ENCODE results near the gene NPR2. TPM values are rescaled to one million over a fixed set of nuclear protein-coding genes. Genes with fewer than 3 reads are reported as not detected.

Gene NPR2
- total RNA-seq, 2 experiments from 2014 or later: 8.9 to 9.6 TPM

- Mint-ChIP-seq H3K27me3 (no peaks in the 10 kb centered on the region), H3K27ac (no peak overlapping the region), H3K36me3 (no peaks in the 10 kb centered on the region), H3K4me1 (ENCODE audit: low read depth) (peaks cover 33% of the 10 kb centered on the region), H3K9me3 (no peaks in the 10 kb centered on the region), H3K4me3 (no peak overlapping the region)
- intact Hi-C loops (cut with micrococcal nuclease): loop anchor here (2.0 kb wide), 1 partner anchor 33 kb away; the partner anchor contains the start of gene HINT2
- DNase-seq: peak; percentile 69
- ChIA-PET POLR2A (no interaction called here), CTCF (interaction anchor here (0.7 to 1.2 kb wide), 3 partner anchors 58 to 152 kb away, joined by 3 to 4 read pairs (median 3); no protein-coding TSS in a partner anchor)
Measured at GRCh38 chr9:35847792-35848572, 56.6 kb downstream of the NPR2 start.

DNA sequence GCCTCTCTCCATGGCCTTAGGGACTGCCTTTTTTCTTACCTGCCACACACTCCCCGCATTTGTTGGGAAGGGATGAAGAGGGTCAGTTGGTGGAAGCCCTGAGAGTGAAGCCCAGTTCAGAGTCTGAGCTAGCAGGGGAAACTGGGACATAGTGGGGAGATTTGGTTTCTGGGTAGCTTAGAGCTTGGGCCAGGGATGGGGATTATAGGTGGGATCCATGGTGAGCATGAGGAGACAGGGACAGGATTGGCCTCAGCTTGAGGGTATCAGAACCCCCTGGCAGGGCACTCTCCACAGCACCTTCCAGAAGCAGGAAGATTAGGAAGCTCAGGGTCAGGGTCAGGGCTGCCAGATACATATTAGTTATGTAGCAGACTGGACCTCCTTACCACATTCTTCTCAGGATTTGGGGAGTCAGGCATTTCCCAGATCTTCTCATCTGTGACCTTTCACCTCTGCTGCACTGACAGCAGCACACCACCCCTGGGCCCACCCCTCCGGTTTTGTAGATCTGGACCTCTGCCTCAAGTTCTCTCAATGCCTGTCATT is 61.0 kb downstream of the NPR2 start:
- intact Hi-C loops (cut with micrococcal nuclease): no loop called here
- DNase-seq: no peak
- ChIA-PET CTCF (interaction anchor here (1.6 kb wide), 1 partner anchor 62 kb away, joined by 5 read pairs; no protein-coding TSS in a partner anchor), POLR2A (no interaction called here)
- peaks cover 11% of the 10 kb centered on the region for H3K4me1 Mint-ChIP-seq (ENCODE audit: low read depth)
- H3K36me3 Mint-ChIP-seq: no peaks in the 10 kb centered on the region
- H3K4me3 Mint-ChIP-seq: no peak overlapping the region
- H3K9me3 Mint-ChIP-seq: no peaks in the 10 kb centered on the region
- no peak overlapping the region for H3K27ac Mint-ChIP-seq
- H3K27me3 Mint-ChIP-seq: no peaks in the 10 kb centered on the region

GRCh38 chr9:35852876-35853865 is 61.8 kb downstream of the NPR2 start:
- no peaks in the 10 kb centered on the region for H3K36me3 Mint-ChIP-seq
- H3K4me1 Mint-ChIP-seq (ENCODE audit: low read depth): peaks cover 2% of the 10 kb centered on the region
- no peak overlapping the region for H3K27ac Mint-ChIP-seq
- ChIA-PET POLR2A (no interaction called here), CTCF (interaction anchor here (1.6 kb wide), 1 partner anchor 63 kb away, joined by 5 read pairs; no protein-coding TSS in a partner anchor)
- DNase-seq: no peak
- H3K4me3 Mint-ChIP-seq: no peak overlapping the region
- intact Hi-C loops (cut with micrococcal nuclease): no loop called here
- H3K27me3 Mint-ChIP-seq: no peaks in the 10 kb centered on the region
- H3K9me3 Mint-ChIP-seq: no peaks in the 10 kb centered on the region

- intact Hi-C loops (cut with micrococcal nuclease): no loop called here
- POLR2A ChIA-PET: no interaction called here
Measured at GRCh38 chr9:35854091-35854762, 62.8 kb downstream of the NPR2 start.

DNA sequence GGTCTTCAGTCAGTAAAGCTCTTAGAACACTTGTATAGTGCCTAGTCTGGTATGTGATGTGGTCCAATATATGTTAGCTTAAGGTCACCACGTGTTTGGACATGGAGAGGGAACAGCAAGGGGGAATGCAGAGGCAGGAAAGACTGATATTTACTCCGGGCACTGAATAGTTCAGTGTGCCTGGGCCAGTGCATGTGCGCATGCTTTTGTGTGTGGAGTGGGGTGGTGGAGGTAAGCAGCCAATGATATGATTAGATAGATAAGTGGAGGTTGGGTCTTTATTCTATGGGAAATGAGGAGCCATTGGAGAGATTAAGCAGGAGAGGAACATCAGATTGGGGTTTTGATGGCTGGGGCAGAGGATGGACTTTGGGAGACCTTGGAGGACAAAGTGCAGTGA is 64.8 kb downstream of the NPR2 start:
- CTCF ChIA-PET: interaction anchor here (1.0 to 2.3 kb wide), 4 partner anchors 21 to 66 kb away, joined by 3 to 9 read pairs (median 6); no protein-coding TSS in a partner anchor
- no peak overlapping the region for H3K27ac Mint-ChIP-seq
- H3K36me3 Mint-ChIP-seq: no peaks in the 10 kb centered on the region
- H3K4me3 Mint-ChIP-seq: no peak overlapping the region
- intact Hi-C loops (cut with micrococcal nuclease): no loop called here
- POLR2A ChIA-PET: no interaction called here
- peaks cover under 1% of the 10 kb centered on the region for H3K27me3 Mint-ChIP-seq
- no peaks in the 10 kb centered on the region for H3K4me1 Mint-ChIP-seq (ENCODE audit: low read depth)
- H3K9me3 Mint-ChIP-seq: no peaks in the 10 kb centered on the region
- DNase-seq: no peak

More at GRCh38 chr9:35854091-35854762, 62.8 kb downstream of the NPR2 start:
- no peaks in the 10 kb centered on the region for H3K4me1 Mint-ChIP-seq (ENCODE audit: low read depth)
- no peaks in the 10 kb centered on the region for H3K36me3 Mint-ChIP-seq
- no peak overlapping the region for H3K27ac Mint-ChIP-seq
- CTCF ChIA-PET: interaction anchor here (0.6 kb wide), 1 partner anchor 106 kb away, joined by 3 read pairs; the partner anchor contains the start of genes GBA2 and RGP1
- DNase-seq: no peak
- no peaks in the 10 kb centered on the region for H3K27me3 Mint-ChIP-seq
- no peak overlapping the region for H3K4me3 Mint-ChIP-seq
- no peaks in the 10 kb centered on the region for H3K9me3 Mint-ChIP-seq

DNA sequence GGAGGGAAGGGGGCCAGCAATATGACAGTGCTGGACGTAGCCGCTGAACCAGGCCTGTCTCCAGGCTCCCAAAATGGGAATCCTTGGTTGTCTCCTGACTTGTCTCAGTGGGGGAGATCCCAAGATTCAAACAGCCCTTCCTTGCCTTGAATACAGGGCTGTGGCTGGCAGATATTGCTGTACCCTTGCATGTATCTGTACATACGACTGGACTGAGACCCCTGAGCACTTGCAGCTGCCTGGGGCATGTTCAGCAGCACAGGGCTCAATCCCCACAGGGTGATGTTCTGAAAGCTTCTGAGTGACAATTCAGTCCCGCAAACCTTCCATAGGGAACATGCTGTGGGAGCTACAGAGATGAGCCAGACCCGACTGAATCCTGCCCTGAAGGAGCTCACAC is 65.5 kb downstream of the NPR2 start:
- Mint-ChIP-seq H3K27ac (no peak overlapping the region), H3K4me3 (no peak overlapping the region), H3K4me1 (ENCODE audit: low read depth) (no peaks in the 10 kb centered on the region), H3K36me3 (no peaks in the 10 kb centered on the region), H3K27me3 (peaks cover 6% of the 10 kb centered on the region), H3K9me3 (no peaks in the 10 kb centered on the region)
- ChIA-PET POLR2A (no interaction called here), CTCF (interaction anchor here (1.0 to 2.3 kb wide), 3 partner anchors 21 to 67 kb away, joined by 4 to 9 read pairs (median 9); no protein-coding TSS in a partner anchor)
- no peak for DNase-seq
- intact Hi-C loops (cut with micrococcal nuclease): no loop called here

DNA sequence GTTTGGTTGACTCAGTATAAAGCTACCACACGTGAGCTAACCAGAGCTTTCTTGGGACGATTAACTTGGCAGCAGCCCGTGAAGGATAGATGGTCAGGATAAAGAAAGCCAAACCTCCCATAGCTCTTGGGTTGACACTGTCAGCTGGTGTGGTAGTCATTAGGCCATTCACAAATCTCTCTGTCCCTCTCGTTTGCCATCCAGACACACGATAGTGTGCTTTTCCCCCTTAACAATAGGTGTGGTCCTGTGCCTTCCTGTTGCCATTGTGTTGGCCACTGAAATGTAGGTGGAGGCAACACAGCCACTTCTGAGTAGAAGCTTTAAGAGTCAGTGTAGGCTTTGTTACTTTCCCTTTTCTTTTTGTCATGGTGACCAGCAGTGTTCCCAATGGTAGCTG is 67.1 kb downstream of the NPR2 start:
- no peak overlapping the region for H3K27ac Mint-ChIP-seq
- H3K4me3 Mint-ChIP-seq: no peak overlapping the region
- intact Hi-C loops (cut with micrococcal nuclease): no loop called here
- H3K36me3 Mint-ChIP-seq: no peaks in the 10 kb centered on the region
- DNase-seq: no peak
- H3K27me3 Mint-ChIP-seq: peaks cover 11% of the 10 kb centered on the region
- ChIA-PET CTCF (interaction anchor here (0.6 to 2.0 kb wide), 4 partner anchors 23 to 68 kb away, joined by 3 to 9 read pairs (median 4); no protein-coding TSS in a partner anchor), POLR2A (no interaction called here)
- H3K4me1 Mint-ChIP-seq (ENCODE audit: low read depth): no peaks in the 10 kb centered on the region
- no peaks in the 10 kb centered on the region for H3K9me3 Mint-ChIP-seq

Other genes starting within 250 kb of the NPR2 start
- gene TESK1, start 186.3 kb upstream of the NPR2 start, total RNA-seq: 10 to 100 TPM; 31.0 to 34.7 TPM
- gene CD72, start 173.2 kb upstream of the NPR2 start, total RNA-seq: 1 to 10 TPM; 9.4 to 9.8 TPM
- gene SIT1, start 140.7 kb upstream of the NPR2 start, total RNA-seq: 10 to 100 TPM; 74.6 to 75.8 TPM
- gene RMRP, start 133.6 kb upstream of the NPR2 start, total RNA-seq: over 10,000 TPM; 10,694 to 13,592 TPM
- 10 to 100 TPM; 15.0 to 15.7 TPM for gene CCDC107, start 133.3 kb upstream of the NPR2 start, total RNA-seq
- gene ARHGEF39, start 126.4 kb upstream of the NPR2 start, total RNA-seq: 10 to 100 TPM; 28.1 to 28.2 TPM
- 1 to 10 TPM in 1 of 2 experiments, under 1 TPM in 1; 0.90 to 1.6 TPM for gene CA9, start 117.7 kb upstream of the NPR2 start, total RNA-seq
- 1 to 10 TPM; 3.9 to 5.3 TPM for gene TPM2, start 101.7 kb upstream of the NPR2 start, total RNA-seq
- gene TLN1, start 59.4 kb upstream of the NPR2 start, total RNA-seq: 100 to 1,000 TPM; 285 to 287 TPM
- 10 to 100 TPM; 27.7 to 29.9 TPM for gene CREB3, start 58.9 kb upstream of the NPR2 start, total RNA-seq
- gene GBA2, start 42.4 kb upstream of the NPR2 start, total RNA-seq: 10 to 100 TPM; 30.4 to 30.7 TPM
- 10 to 100 TPM; 17.4 to 18.0 TPM for gene RGP1, start 42.3 kb upstream of the NPR2 start, total RNA-seq
- not detected for gene MSMP, start 37.3 kb upstream of the NPR2 start, total RNA-seq
- gene SPAG8, start 20.7 kb downstream of the NPR2 start, total RNA-seq: 1 to 10 TPM; 1.1 to 1.4 TPM
- gene HINT2, start 23.5 kb downstream of the NPR2 start, total RNA-seq: 10 to 100 TPM; 67.8 to 72.6 TPM
- not detected for gene FAM221B, start 37.1 kb downstream of the NPR2 start, total RNA-seq
- gene TMEM8B, start 37.6 kb downstream of the NPR2 start, total RNA-seq: 1 to 10 TPM; 5.9 to 6.0 TPM
- not detected for gene OR13J1, start 78.8 kb downstream of the NPR2 start, total RNA-seq
- not detected for gene HRCT1, start 114.6 kb downstream of the NPR2 start, total RNA-seq
- gene SPAAR, start 117.9 kb downstream of the NPR2 start, total RNA-seq: not detected
- gene OR2S2, start 166.6 kb downstream of the NPR2 start, total RNA-seq: not detected
- gene RECK, start 245.3 kb downstream of the NPR2 start, total RNA-seq: 1 to 10 TPM; 6.1 to 7.2 TPM